Measurements from ENCODE around the gene FUT2.
A peak's percentile ranks its signal among the peaks of the same experiment; 100 is the strongest.
"Not testable (repeated sequence)": the region's sequence is repeated elsewhere in the genome, so short reads cannot be mapped to it uniquely, and the experiment has no call there.

Gene FUT2

GRCh38 chr19:48670699-48671445 is 24.9 kb upstream of the FUT2 start:
- no peak for DNase-seq (ENCODE audit: low read depth)

GRCh38 chr19:48671446-48671995 is 24.2 kb upstream of the FUT2 start:
- DNase-seq (ENCODE audit: low read depth), result no peak

GRCh38 chr19:48672994-48673393 is 22.8 kb upstream of the FUT2 start, which contains the start of gene NTN5:
Gene NTN5 (minus strand): TSS chr19:48673017. CDS start chr19:48670986, 2,031 bp downstream.
- DNase-seq (ENCODE audit: low read depth), result no peak

GRCh38 chr19:48673436-48674100 is 22.2 kb upstream of the FUT2 start:
- no peak for DNase-seq (ENCODE audit: low read depth)

GRCh38 chr19:48674216-48674809 is 21.5 kb upstream of the FUT2 start:
- no peak for DNase-seq (ENCODE audit: low read depth)

GRCh38 chr19:48674921-48675824 is 20.6 kb upstream of the FUT2 start:
- peak; percentile 65 for DNase-seq (ENCODE audit: low read depth)

- DNase-seq (ENCODE audit: low read depth), result no peak
Measured at GRCh38 chr19:48676487-48676886, 19.3 kb upstream of the FUT2 start.

- no peak for DNase-seq (ENCODE audit: low read depth)
Measured at GRCh38 chr19:48676887-48677286, 18.9 kb upstream of the FUT2 start.

GRCh38 chr19:48678201-48678600 is 17.6 kb upstream of the FUT2 start:
- no peak for DNase-seq (ENCODE audit: low read depth)

GRCh38 chr19:48680006-48680405 is 15.8 kb upstream of the FUT2 start:
- not testable (repeated sequence) for DNase-seq (ENCODE audit: low read depth)

- no peak for DNase-seq (ENCODE audit: low read depth)
Measured at GRCh38 chr19:48680436-48681126, 15.2 kb upstream of the FUT2 start.

GRCh38 chr19:48681127-48681470 is 14.7 kb upstream of the FUT2 start:
- DNase-seq (ENCODE audit: low read depth), result no peak

- DNase-seq (ENCODE audit: low read depth), result peak; percentile 13
Measured at GRCh38 chr19:48683349-48683748, 12.4 kb upstream of the FUT2 start.

GRCh38 chr19:48685583-48685982 is 10.2 kb upstream of the FUT2 start:
- no peak for DNase-seq (ENCODE audit: low read depth)

GRCh38 chr19:48686088-48686487 is 9.7 kb upstream of the FUT2 start:
- DNase-seq (ENCODE audit: low read depth), result no peak

- DNase-seq (ENCODE audit: low read depth), result not testable (repeated sequence)
Measured at GRCh38 chr19:48686637-48687036, 9.1 kb upstream of the FUT2 start.

GRCh38 chr19:48687776-48688175 is 8.0 kb upstream of the FUT2 start:
- no peak for DNase-seq (ENCODE audit: low read depth)

- no peak for DNase-seq (ENCODE audit: low read depth)
Measured at GRCh38 chr19:48689449-48689848, 6.3 kb upstream of the FUT2 start.

- not testable (repeated sequence) for DNase-seq (ENCODE audit: low read depth)
Measured at GRCh38 chr19:48693629-48694028, 2.1 kb upstream of the FUT2 start.

GRCh38 chr19:48696353-48697010 is 711 bp downstream of the FUT2 start:
- DNase-seq (ENCODE audit: low read depth), result no peak

- DNase-seq (ENCODE audit: low read depth), result no peak
Measured at GRCh38 chr19:48698046-48698445, 2.3 kb downstream of the FUT2 start.

Data from stimulated activated CD4-positive, alpha-beta T cell treated with anti-CD3 and anti-CD28 coated beads, Interleukin-2, amount 100 ng/mL, for 4 hours (primary cell).